ENCODE data around the gene STK40. TPM values are rescaled to one million over a fixed set of nuclear protein-coding genes. Genes with fewer than 3 reads are reported as not detected.
A peak's percentile ranks its signal among the peaks of the same experiment; 100 is the strongest.

Gene STK40
- polyA plus RNA-seq, 3 donors = 40.2 to 65.9 (median 55.8) TPM

DNA sequence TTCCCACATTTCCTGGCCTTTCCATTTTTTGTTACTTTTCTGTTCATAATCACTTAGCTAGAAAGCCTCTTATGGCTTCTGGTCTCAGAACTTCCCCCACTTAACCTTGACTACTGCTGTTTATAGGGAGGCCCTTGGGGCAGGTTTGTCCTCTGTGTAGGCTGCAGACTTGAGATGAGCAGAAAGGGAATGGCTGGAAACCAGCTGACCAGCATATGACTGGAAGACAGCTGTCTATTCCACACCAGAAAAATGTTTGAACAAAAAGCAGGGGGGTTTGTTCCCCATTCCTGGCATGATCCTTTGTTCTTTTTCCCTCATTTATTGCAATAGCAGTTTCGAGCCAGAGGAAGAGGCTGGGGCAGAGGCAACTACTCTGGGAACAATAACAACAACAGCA is 84.5 kb downstream of the STK40 start:
- Histone ChIP-seq H3K27me3 (ENCODE audit: control insufficient read depth in 2 of 2, insufficient read depth in 2 of 2, low read length in 2 of 2) (no peaks in the 10 kb centered on the region), H2AFZ (ENCODE audit: insufficient read depth, low read depth, low read length, poor library complexity, severe bottlenecking) (no peak overlapping the region), H3K4me1 (ENCODE audit: control insufficient read depth in 1 of 2, insufficient read depth in 2 of 2, low read length in 2 of 2) (peaks cover 24 to 35% of the 10 kb centered on the region in 2 donors), H4K20me1 (ENCODE audit: insufficient read depth, low read length) (peaks cover 75% of the 10 kb centered on the region), H3K9me3 (replicated peaks in 1 of 2; ENCODE audit: control insufficient read depth in 1 of 2, insufficient read depth in 1 of 2, low read length in 2 of 2) (no peaks in the 10 kb centered on the region), H3K27ac (ENCODE audit: low read depth in 1 of 2, low read length in 2 of 2) (peak overlapping the region in 1 of 2 donors; percentile 94), H3K4me3 (replicated peaks in 1 of 3; ENCODE audit: low read depth in 2 of 3, low read length in 3 of 3) (no peak overlapping the region), H3K4me2 (replicated peaks; ENCODE audit: extremely low read depth, low read length, poor library complexity, severe bottlenecking) (no peak overlapping the region), H3K9ac (ENCODE audit: insufficient read depth, low read length, poor library complexity, severe bottlenecking) (no peak overlapping the region), H3K79me2 (ENCODE audit: insufficient read depth, low read length) (no peaks in the 10 kb centered on the region), H3K36me3 (replicated peaks in 1 of 2; ENCODE audit: control insufficient read depth in 1 of 2, insufficient read depth in 2 of 2, low read length in 2 of 2) (peaks cover 64 to 71% of the 10 kb centered on the region in 2 donors)
- intact Hi-C loops (cut with micrococcal nuclease) = loop anchor here in 1 of 2 donors (10.0 kb wide), 1 partner anchor 1174 kb away; the partner anchor contains the start of gene ZC3H12A
- Mint-ChIP-seq H3K36me3 (peaks cover 68 to 78% of the 10 kb centered on the region in 2 donors), H3K4me3 (no peak overlapping the region), H3K9me3 (no peaks in the 10 kb centered on the region), H3K27me3 (ENCODE audit: low read depth in 3 of 3) (no peaks in the 10 kb centered on the region), H3K27ac (peak overlapping the region; percentile 82 to 95 (median 92)), H3K4me1 (peaks cover 41% of the 10 kb centered on the region)
- WGBS (ENCODE audit: insufficient coverage) = no CpG with 5 or more reads among the region's 1 CpG
- no peak for DNase-seq
- TF ChIP-seq, protein P1, sequence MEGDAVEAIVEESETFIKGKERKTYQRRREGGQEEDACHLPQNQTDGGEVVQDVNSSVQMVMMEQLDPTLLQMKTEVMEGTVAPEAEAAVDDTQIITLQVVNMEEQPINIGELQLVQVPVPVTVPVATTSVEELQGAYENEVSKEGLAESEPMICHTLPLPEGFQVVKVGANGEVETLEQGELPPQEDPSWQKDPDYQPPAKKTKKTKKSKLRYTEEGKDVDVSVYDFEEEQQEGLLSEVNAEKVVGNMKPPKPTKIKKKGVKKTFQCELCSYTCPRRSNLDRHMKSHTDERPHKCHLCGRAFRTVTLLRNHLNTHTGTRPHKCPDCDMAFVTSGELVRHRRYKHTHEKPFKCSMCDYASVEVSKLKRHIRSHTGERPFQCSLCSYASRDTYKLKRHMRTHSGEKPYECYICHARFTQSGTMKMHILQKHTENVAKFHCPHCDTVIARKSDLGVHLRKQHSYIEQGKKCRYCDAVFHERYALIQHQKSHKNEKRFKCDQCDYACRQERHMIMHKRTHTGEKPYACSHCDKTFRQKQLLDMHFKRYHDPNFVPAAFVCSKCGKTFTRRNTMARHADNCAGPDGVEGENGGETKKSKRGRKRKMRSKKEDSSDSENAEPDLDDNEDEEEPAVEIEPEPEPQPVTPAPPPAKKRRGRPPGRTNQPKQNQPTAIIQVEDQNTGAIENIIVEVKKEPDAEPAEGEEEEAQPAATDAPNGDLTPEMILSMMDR (IDR thresholded peaks at IDR 0.05) = no peak

DNA sequence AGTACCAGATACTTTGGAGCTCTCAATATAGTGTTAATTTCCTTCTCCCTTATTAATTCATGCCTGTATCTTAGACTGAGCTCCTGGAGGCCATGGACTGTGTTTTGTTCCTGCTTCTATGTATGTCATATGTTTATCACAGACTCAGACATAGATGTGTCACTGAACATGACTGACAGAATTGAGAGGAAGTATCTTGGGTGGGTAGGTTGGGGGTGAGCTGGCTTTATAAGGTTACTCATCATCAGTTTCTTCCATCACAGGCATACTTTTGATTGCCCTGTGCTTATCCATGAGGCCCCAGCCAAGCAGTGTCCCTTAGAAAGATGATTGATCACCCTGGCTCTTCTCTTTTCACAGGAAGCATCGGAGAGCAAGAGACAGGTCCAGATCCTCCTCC is 85.2 kb downstream of the STK40 start:
- H3K4me1 ChIP-seq (ENCODE audit: control insufficient read depth in 1 of 2, insufficient read depth in 2 of 2, low read length in 2 of 2) = peaks cover 19 to 30% of the 10 kb centered on the region in 2 donors
- no peaks in the 10 kb centered on the region for H3K27me3 ChIP-seq (ENCODE audit: control insufficient read depth in 2 of 2, insufficient read depth in 2 of 2, low read length in 2 of 2)
- H3K4me3 ChIP-seq (replicated peaks in 1 of 3; ENCODE audit: low read depth in 2 of 3, low read length in 3 of 3) = no peak overlapping the region
- H3K9me3 ChIP-seq (replicated peaks in 1 of 2; ENCODE audit: control insufficient read depth in 1 of 2, insufficient read depth in 1 of 2, low read length in 2 of 2) = no peaks in the 10 kb centered on the region
- H3K27me3 Mint-ChIP-seq (ENCODE audit: low read depth in 3 of 3) = no peaks in the 10 kb centered on the region
- no peak overlapping the region for H3K4me2 ChIP-seq (replicated peaks; ENCODE audit: extremely low read depth, low read length, poor library complexity, severe bottlenecking)
- H4K20me1 ChIP-seq (ENCODE audit: insufficient read depth, low read length) = peaks cover 72% of the 10 kb centered on the region
- intact Hi-C loops (cut with micrococcal nuclease) = loop anchor here in 1 of 2 donors (10.0 kb wide), 1 partner anchor 1174 kb away; the partner anchor contains the start of gene ZC3H12A
- DNase-seq = peak; percentile 74 to 92 (median 85)
- H3K36me3 Mint-ChIP-seq = peaks cover 73 to 83% of the 10 kb centered on the region in 2 donors
- H3K4me3 Mint-ChIP-seq = no peak overlapping the region
- no CpG with 5 or more reads among the region's 1 CpG for WGBS (ENCODE audit: insufficient coverage)
- peak overlapping the region in 1 of 2 donors; percentile 94 for H3K27ac ChIP-seq (ENCODE audit: low read depth in 1 of 2, low read length in 2 of 2)
- no peaks in the 10 kb centered on the region for H3K79me2 ChIP-seq (ENCODE audit: insufficient read depth, low read length)
- peak overlapping the region; percentile 82 to 95 (median 92) for H3K27ac Mint-ChIP-seq
- H3K4me1 Mint-ChIP-seq = peaks cover 39% of the 10 kb centered on the region
- H3K9me3 Mint-ChIP-seq = no peaks in the 10 kb centered on the region
- TF ChIP-seq, protein P1 (IDR thresholded peaks at IDR 0.05) = no peak
- H3K9ac ChIP-seq (ENCODE audit: insufficient read depth, low read length, poor library complexity, severe bottlenecking) = no peak overlapping the region
- H3K36me3 ChIP-seq (replicated peaks in 1 of 2; ENCODE audit: control insufficient read depth in 1 of 2, insufficient read depth in 2 of 2, low read length in 2 of 2) = peaks cover 69 to 77% of the 10 kb centered on the region in 2 donors
- no peak overlapping the region for H2AFZ ChIP-seq (ENCODE audit: insufficient read depth, low read depth, low read length, poor library complexity, severe bottlenecking)

Measured in CD14-positive monocyte (primary cell).